Activated CD4-positive, alpha-beta T cell treated with anti-CD3 and anti-CD28 coated beads for 36 hours (primary cell): ENCODE data around the gene PRKCE. TPM values are rescaled to one million over a fixed set of nuclear protein-coding genes. Genes with fewer than 3 reads are reported as not detected.

Source experiments
- ATAC-seq: fragments of 200-7000 bp; cut with Tn5 transposase; one replicate; pipeline ENCODE4 v1.10.0; 2021; ENCODE audit warnings: mild to moderate bottlenecking, moderate library complexity
- CTCF ChIA-PET: fragments of 350-600 bp; sonication (Branson Sonifier 250); formaldehyde crosslinking; loops from one replicate; lab custom pipeline; 2021; ENCODE audit warnings: antibody characterized with exemption; lab: Charles Lee
- POLR2A ChIA-PET: fragments of 350-600 bp; sonication (Branson Sonifier 250); formaldehyde crosslinking; loops from one replicate; lab custom pipeline; 2021; ENCODE audit warnings: antibody characterized with exemption, inconsistent platforms; lab: Charles Lee
- DNase-seq: peaks from one replicate; pipeline ENCODE4 v3.0.0-alpha.2; 2020
- H3K27ac Mint-ChIP-seq: one replicate; pipeline ENCODE4 v1.8.0; 2021; ENCODE audit warnings: mixed read lengths
- H3K27me3 Mint-ChIP-seq: one replicate; pipeline ENCODE4 v1.8.0; 2021; ENCODE audit warnings: mixed read lengths
- H3K36me3 Mint-ChIP-seq: one replicate; pipeline ENCODE4 v1.8.0; 2021; ENCODE audit warnings: low read depth, mixed read lengths
- H3K4me1 Mint-ChIP-seq: one replicate; pipeline ENCODE4 v1.8.0; 2021; ENCODE audit warnings: mixed read lengths
- H3K4me3 Mint-ChIP-seq: one replicate; pipeline ENCODE4 v1.8.0; 2021; ENCODE audit warnings: mild to moderate bottlenecking, moderate library complexity, mixed read lengths
- H3K9me3 Mint-ChIP-seq: one replicate; pipeline ENCODE4 v1.8.0; 2021; ENCODE audit warnings: low read depth, mixed read lengths
- intact Hi-C, 2 experiments: fragments of 100-400 bp; cut with DNase I in 1 of 2; cut with micrococcal nuclease in 1 of 2; formaldehyde crosslinking; loops; one replicate each; pipeline versions ENCODE4 v1.14.2 to v1.15.1; 2022 to 2024; cut with DNase I, micrococcal nuclease
- total RNA-seq, 2 experiments: library from RNA; stranded (reverse); gene quantifications; one replicate each; pipeline ENCODE4 v1.2.3, GENCODE V29; 2021

Gene PRKCE
- total RNA-seq, 2 experiments from 2014 or later = 9.0 to 13.2 TPM

DNA sequence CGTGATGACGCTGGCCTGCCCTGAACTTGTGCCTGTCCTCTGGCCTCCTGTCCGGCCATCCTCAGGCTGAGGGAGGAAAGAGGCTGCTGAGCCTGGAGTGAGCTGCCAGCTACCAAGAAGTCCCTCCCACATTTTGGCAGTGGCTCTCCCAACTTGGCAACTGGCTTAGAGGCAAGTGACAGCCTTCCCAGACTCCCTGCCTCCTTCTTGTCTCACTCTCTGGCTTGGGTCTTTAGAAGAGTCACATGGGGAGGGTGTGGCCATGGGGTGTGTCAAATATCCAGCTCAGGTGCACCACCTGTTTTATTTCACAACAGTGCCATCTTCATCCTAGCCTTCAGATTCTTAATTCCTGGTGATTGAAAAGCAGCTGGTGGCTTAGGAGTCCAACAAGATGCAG lies 222.9 kb downstream of the PRKCE start:
- intact Hi-C loops = no loop called here
- Mint-ChIP-seq H3K36me3 (peaks cover 12% of the 10 kb centered on the region), H3K27me3 (no peaks in the 10 kb centered on the region), H3K4me3 (no peak overlapping the region), H3K27ac (no peak overlapping the region), H3K9me3 (peaks cover 18% of the 10 kb centered on the region), H3K4me1 (no peaks in the 10 kb centered on the region)
- CTCF ChIA-PET = interaction anchor here (0.8 kb wide), 1 partner anchor 14 kb away, joined by 5 read pairs; no protein-coding TSS in a partner anchor
- no peak for ATAC-seq
- POLR2A ChIA-PET = no interaction called here
- DNase-seq = no peak

DNA sequence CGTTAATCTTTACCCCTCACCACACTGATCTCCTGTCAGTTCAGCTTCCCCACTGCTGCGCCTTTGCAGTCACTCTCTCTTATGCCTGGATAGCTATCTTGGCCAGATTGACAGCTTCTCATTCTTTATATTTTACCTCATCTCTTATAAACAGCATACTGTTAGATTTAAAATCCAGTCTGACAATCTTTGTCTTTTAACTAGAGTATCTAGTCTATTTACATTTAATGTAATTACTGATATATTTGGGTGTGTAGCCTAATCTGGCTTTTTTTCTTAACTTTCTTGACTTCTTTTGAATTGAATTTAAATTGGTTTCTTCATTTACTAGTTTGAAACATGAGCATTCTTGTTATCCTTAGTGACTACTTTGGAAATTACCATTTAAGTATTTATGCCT lies 225.1 kb downstream of the PRKCE start:
- ChIA-PET CTCF (no interaction called here), POLR2A (no interaction called here)
- no peaks in the 10 kb centered on the region for H3K4me1 Mint-ChIP-seq
- H3K36me3 Mint-ChIP-seq = peaks cover 12% of the 10 kb centered on the region
- DNase-seq = no peak
- no peaks in the 10 kb centered on the region for H3K27me3 Mint-ChIP-seq
- no peak for ATAC-seq
- H3K9me3 Mint-ChIP-seq = peaks cover 18% of the 10 kb centered on the region
- no peak overlapping the region for H3K4me3 Mint-ChIP-seq
- intact Hi-C loops = no loop called here
- no peak overlapping the region for H3K27ac Mint-ChIP-seq

DNA sequence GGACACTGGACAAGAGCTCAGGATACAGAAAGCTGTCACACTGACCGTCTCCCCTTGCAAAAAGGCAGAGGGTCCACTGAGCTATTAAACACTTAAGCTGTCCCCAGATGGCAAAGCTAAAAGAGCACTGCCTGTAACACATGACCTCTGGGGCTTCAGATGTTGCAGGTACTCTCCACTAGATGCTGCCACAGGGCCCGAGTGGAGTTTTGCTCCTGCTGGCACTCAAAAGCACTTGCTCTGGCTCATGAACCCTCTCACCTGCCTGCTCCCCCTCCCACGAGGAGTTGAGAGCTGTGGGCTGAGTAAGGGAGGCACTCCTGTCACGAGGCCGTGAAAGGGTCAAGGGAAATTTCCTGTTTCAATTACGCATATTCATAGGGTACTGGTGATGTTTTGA lies 227.9 kb downstream of the PRKCE start:
- H3K9me3 Mint-ChIP-seq = peaks cover 16% of the 10 kb centered on the region
- H3K27ac Mint-ChIP-seq = no peak overlapping the region
- ChIA-PET POLR2A (no interaction called here), CTCF (interaction anchor here (2.2 kb wide), 1 partner anchor 11 kb away, joined by 5 read pairs; no protein-coding TSS in a partner anchor)
- H3K36me3 Mint-ChIP-seq = peaks cover 11% of the 10 kb centered on the region
- intact Hi-C loops = no loop called here
- H3K4me3 Mint-ChIP-seq = no peak overlapping the region
- ATAC-seq = no peak
- no peak for DNase-seq
- H3K27me3 Mint-ChIP-seq = no peaks in the 10 kb centered on the region
- no peaks in the 10 kb centered on the region for H3K4me1 Mint-ChIP-seq

DNA sequence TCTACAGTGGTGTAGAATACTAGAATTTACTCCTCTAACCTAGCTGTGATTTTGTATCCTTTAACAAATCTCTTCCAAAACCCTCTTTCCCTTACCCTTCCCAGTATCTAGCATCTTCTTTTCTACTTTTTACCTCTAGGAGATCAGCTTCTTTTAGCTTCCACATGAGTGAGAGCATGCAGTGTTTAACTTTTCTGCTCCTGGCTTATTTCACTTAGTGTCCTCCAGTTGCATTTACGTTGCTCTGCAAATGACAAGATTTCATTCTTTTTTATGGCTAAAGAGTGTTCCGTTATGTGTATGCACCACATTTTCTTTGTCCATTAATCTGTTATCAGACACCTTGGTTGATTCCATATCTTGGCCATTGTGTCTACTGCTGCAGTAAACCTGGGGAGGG lies 228.5 kb downstream of the PRKCE start:
- Mint-ChIP-seq H3K4me3 (no peak overlapping the region), H3K36me3 (peaks cover 11% of the 10 kb centered on the region), H3K4me1 (no peaks in the 10 kb centered on the region), H3K27ac (no peak overlapping the region), H3K9me3 (peaks cover 16% of the 10 kb centered on the region), H3K27me3 (no peaks in the 10 kb centered on the region)
- CTCF ChIA-PET = interaction anchor here (2.2 kb wide), 1 partner anchor 10 kb away, joined by 5 read pairs; no protein-coding TSS in a partner anchor
- POLR2A ChIA-PET = no interaction called here
- no peak for ATAC-seq
- intact Hi-C loops = no loop called here
- DNase-seq = no peak

- Mint-ChIP-seq H3K27me3 (no peaks in the 10 kb centered on the region), H3K4me1 (no peaks in the 10 kb centered on the region), H3K36me3 (peaks cover 1% of the 10 kb centered on the region), H3K9me3 (peaks cover 2% of the 10 kb centered on the region), H3K27ac (no peak overlapping the region), H3K4me3 (no peak overlapping the region)
- ATAC-seq (no peak), DNase-seq (no peak)
- intact Hi-C loops = no loop called here
- POLR2A ChIA-PET = no interaction called here
- CTCF ChIA-PET = interaction anchor here (1.1 kb wide), 1 partner anchor 10 kb away, joined by 4 read pairs; no protein-coding TSS in a partner anchor
Measured at GRCh38 chr2:45881970-45882581, 230.6 kb downstream of the PRKCE start.

DNA sequence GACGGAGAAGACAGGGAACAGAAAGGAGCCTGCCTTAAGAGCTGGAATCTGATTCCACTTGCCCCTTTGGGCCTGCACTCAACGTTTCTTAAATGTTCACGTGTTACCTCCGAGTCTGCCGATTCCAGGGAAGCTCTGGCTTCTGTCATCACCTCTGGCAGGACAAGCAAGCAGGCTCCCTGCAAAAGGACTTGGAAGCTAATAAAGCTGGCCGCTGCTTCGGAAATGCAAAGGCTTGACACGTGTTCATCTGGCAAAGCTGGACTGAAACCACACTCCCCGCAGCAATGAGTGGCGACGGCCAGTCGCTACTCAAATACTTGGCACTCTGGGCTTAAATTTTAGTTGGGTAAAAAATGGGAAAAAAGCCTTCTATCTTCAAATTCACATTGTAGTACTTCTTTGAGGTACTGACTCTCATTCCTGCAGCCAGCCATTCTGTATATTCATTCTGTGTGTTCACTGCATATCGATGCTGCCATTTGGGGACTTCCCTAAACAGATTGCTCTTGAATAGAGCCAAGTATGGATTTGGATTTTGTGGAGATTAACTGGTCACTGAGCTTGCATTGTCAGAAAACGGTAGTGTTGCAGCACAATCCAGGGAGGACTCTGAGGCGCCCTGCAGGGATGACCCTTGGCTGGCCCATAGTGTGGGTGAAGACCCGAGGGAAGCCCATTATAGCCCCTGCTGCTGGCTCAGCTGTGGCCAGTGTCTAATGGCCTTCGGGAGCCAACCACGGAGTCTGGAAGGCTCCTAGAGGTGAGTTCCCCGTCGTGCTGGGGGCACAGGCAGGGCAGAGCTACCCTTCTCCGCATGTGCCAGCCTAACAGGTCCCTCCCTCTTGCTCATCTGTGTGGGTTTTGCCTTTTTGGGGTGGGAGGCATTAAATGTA lies 231.5 kb downstream of the PRKCE start:
- no peak for ATAC-seq

GRCh38 chr2:45883603-45884000 lies 232.1 kb downstream of the PRKCE start:
- H3K9me3 Mint-ChIP-seq = no peaks in the 10 kb centered on the region
- CTCF ChIA-PET = no interaction called here
- H3K27ac Mint-ChIP-seq = no peak overlapping the region
- H3K4me3 Mint-ChIP-seq = no peak overlapping the region
- intact Hi-C loops = no loop called here
- no peaks in the 10 kb centered on the region for H3K27me3 Mint-ChIP-seq
- ATAC-seq (no peak), DNase-seq (no peak)
- no peaks in the 10 kb centered on the region for H3K4me1 Mint-ChIP-seq
- POLR2A ChIA-PET = no interaction called here
- peaks cover 1% of the 10 kb centered on the region for H3K36me3 Mint-ChIP-seq

More for the DNA sequence above, 231.5 kb downstream of the PRKCE start:
- POLR2A ChIA-PET = no interaction called here
- intact Hi-C loops = no loop called here
- no peaks in the 10 kb centered on the region for H3K4me1 Mint-ChIP-seq
- H3K36me3 Mint-ChIP-seq = peaks cover 1% of the 10 kb centered on the region
- H3K4me3 Mint-ChIP-seq = no peak overlapping the region
- no peaks in the 10 kb centered on the region for H3K27me3 Mint-ChIP-seq
- no peaks in the 10 kb centered on the region for H3K9me3 Mint-ChIP-seq
- no peak overlapping the region for H3K27ac Mint-ChIP-seq
- no peak for DNase-seq
- CTCF ChIA-PET = interaction anchor here (1.1 kb wide), 1 partner anchor 11 kb away, joined by 4 read pairs; no protein-coding TSS in a partner anchor

- DNase-seq (no peak), ATAC-seq (no peak)
- Mint-ChIP-seq H3K4me3 (no peak overlapping the region), H3K36me3 (peaks cover 1% of the 10 kb centered on the region), H3K9me3 (no peaks in the 10 kb centered on the region), H3K27ac (no peak overlapping the region), H3K27me3 (no peaks in the 10 kb centered on the region), H3K4me1 (peaks cover 3% of the 10 kb centered on the region)
- POLR2A ChIA-PET = no interaction called here
- intact Hi-C loops = no loop called here
- CTCF ChIA-PET = interaction anchor here (1.3 kb wide), 1 partner anchor 234 kb away, joined by 3 read pairs; no protein-coding TSS in a partner anchor
Measured at GRCh38 chr2:45884126-45884525, 232.7 kb downstream of the PRKCE start.

- Mint-ChIP-seq H3K4me3 (no peak overlapping the region), H3K27me3 (no peaks in the 10 kb centered on the region), H3K9me3 (no peaks in the 10 kb centered on the region), H3K4me1 (peaks cover 13% of the 10 kb centered on the region), H3K27ac (no peak overlapping the region), H3K36me3 (no peaks in the 10 kb centered on the region)
- ATAC-seq = no peak
- intact Hi-C loops = no loop called here
- CTCF ChIA-PET = interaction anchor here (0.8 to 1.3 kb wide), 2 partner anchors 17 to 235 kb away, joined by 3 read pairs; no protein-coding TSS in a partner anchor
- POLR2A ChIA-PET = no interaction called here
- DNase-seq = no peak
Measured at GRCh38 chr2:45885171-45885621, 233.7 kb downstream of the PRKCE start.

DNA sequence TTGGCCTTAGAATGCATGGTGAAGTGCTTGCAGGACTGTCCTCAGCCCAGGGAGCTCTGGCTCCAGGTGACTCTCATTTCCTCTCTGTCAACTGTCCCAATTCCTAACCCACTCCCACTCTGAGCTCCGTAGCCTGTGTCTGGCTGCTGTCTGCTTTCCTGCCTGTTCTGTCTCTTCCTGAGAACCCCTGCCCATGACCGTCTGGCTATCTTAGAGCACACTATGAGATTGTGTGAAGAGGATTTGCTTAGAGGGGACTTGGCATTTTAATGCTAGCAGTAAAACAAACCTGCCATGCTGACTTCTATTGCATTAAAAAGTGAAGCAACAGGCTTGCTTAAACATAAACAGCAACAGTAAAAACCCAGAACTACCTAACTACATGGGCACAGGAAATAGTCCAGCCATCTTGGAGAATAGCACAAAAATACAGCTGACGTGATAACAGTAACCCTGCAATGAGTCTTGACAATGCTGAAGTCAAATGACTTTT lies 234.7 kb downstream of the PRKCE start:
- Mint-ChIP-seq H3K4me3 (no peak overlapping the region), H3K27ac (no peak overlapping the region), H3K9me3 (no peaks in the 10 kb centered on the region), H3K4me1 (peaks cover 22% of the 10 kb centered on the region), H3K36me3 (no peaks in the 10 kb centered on the region), H3K27me3 (no peaks in the 10 kb centered on the region)
- CTCF ChIA-PET = interaction anchor here (0.8 kb wide), 1 partner anchor 106 kb away, joined by 4 read pairs; no protein-coding TSS in a partner anchor
- intact Hi-C loops = no loop called here
- ATAC-seq = no peak
- no peak for DNase-seq
- POLR2A ChIA-PET = no interaction called here

DNA sequence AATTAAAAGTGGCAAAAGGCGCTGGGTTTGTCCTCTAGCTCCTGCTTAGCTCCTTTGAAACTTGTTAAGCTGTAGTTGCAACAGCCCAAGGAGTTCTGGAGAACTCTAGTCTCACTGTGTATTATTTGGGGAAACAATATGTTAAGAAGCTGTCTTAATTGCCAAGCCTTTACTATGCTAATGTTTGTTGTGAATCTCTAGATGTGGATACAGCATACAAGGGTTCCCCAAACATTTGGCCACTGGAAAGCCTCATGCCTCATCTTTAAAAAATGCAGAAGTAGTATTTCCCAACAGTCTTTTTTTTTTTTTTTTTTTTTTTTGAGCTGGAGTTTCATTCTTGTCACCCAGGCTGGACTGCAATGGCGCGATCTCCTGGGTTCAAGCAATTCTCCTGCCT lies 236.7 kb downstream of the PRKCE start:
- peaks cover 40% of the 10 kb centered on the region for H3K4me1 Mint-ChIP-seq
- ChIA-PET CTCF (interaction anchor here (0.5 to 1.5 kb wide), 5 partner anchors 13 to 149 kb away, joined by 3 to 5 read pairs (median 5); no protein-coding TSS in a partner anchor), POLR2A (no interaction called here)
- intact Hi-C loops = no loop called here
- H3K9me3 Mint-ChIP-seq = no peaks in the 10 kb centered on the region
- H3K27ac Mint-ChIP-seq = no peak overlapping the region
- ATAC-seq (no peak), DNase-seq (no peak)
- H3K36me3 Mint-ChIP-seq = no peaks in the 10 kb centered on the region
- no peak overlapping the region for H3K4me3 Mint-ChIP-seq
- no peaks in the 10 kb centered on the region for H3K27me3 Mint-ChIP-seq
